ENCODE results near the gene NLN.

- TF ChIP-seq CTCF (IDR thresholded peaks at IDR 0.05) (no peak), POLR2A (IDR thresholded peaks at IDR 0.05) (no peak), POLR2AphosphoS5 (IDR thresholded peaks at IDR 0.05; ENCODE audit: insufficient read depth in 1 of 2, low read depth in 1 of 2) (no peak)
Observed at GRCh38 chr5:65718576-65719310, 3.3 kb upstream of the NLN start.
